GM20431 (cell line): Measurements from ENCODE around the gene MIPEP.

Source experiments
- in situ Hi-C: fragments of 300-500 bp; cut with MseI, MboI; formaldehyde crosslinking; loops from one replicate; pipeline ENCODE4 v1.15.0; 2020; ENCODE audit warnings: low sequenced_read_pairs; ENCODE audit not compliant: unreplicated experiment

The MIPEP gene

GRCh38 chr13:23697772-23698313 is 191.4 kb downstream of the MIPEP start:
- in situ Hi-C loops = no loop called here

GRCh38 chr13:23696610-23697009 is 192.6 kb downstream of the MIPEP start:
- in situ Hi-C loops = no loop called here

- in situ Hi-C loops = no loop called here
Measured at GRCh38 chr13:23695711-23696464, 193.3 kb downstream of the MIPEP start.

- in situ Hi-C loops = no loop called here
Measured at GRCh38 chr13:23695196-23695595, 194.0 kb downstream of the MIPEP start.

- in situ Hi-C loops = no loop called here
Measured at GRCh38 chr13:23692816-23693215, 196.4 kb downstream of the MIPEP start.

- in situ Hi-C loops = no loop called here
Measured at GRCh38 chr13:23690668-23691067, 198.5 kb downstream of the MIPEP start.

- in situ Hi-C loops = no loop called here
Measured at GRCh38 chr13:23688336-23688735, 200.9 kb downstream of the MIPEP start.

GRCh38 chr13:23687614-23688013 is 201.6 kb downstream of the MIPEP start:
- in situ Hi-C loops = no loop called here

GRCh38 chr13:23686948-23687347 is 202.3 kb downstream of the MIPEP start:
- in situ Hi-C loops = no loop called here

- in situ Hi-C loops = no loop called here
Measured at GRCh38 chr13:23685416-23685815, 203.8 kb downstream of the MIPEP start.

GRCh38 chr13:23684647-23685046 is 204.6 kb downstream of the MIPEP start:
- in situ Hi-C loops = no loop called here

GRCh38 chr13:23683084-23683483 is 206.1 kb downstream of the MIPEP start:
- in situ Hi-C loops = no loop called here

GRCh38 chr13:23680845-23681669 is 208.1 kb downstream of the MIPEP start:
- in situ Hi-C loops = no loop called here
